ENCODE measurements around the gene HCN3. TPM values are rescaled to one million over a fixed set of nuclear protein-coding genes. Genes with fewer than 3 reads are reported as not detected.

Gene HCN3
- total and polyA plus RNA-seq, 8 donors = 0.46 to 13.6 (median 1.9) TPM

GRCh38 chr1:155284476-155284875 is 7.2 kb downstream of the HCN3 start:
- no peak for TF ChIP-seq POLR2AphosphoS5 (IDR thresholded peaks at IDR 0.05)
- TF ChIP-seq POLR2A (IDR thresholded peaks at IDR 0.05) = no peak
- TF ChIP-seq CTCF (IDR thresholded peaks at IDR 0.05) = no peak
- no peak for TF ChIP-seq EP300 (IDR thresholded peaks at IDR 0.05)
- Histone ChIP-seq H3K4me1 (no peaks in the 10 kb centered on the region), H3K36me3 (peaks cover 0 to 29% (median 10%) of the 10 kb centered on the region in 4 donors), H3K4me3 (no peak overlapping the region), H3K27me3 (no peaks in the 10 kb centered on the region), H3K27ac (no peak overlapping the region), H3K9me3 (no peaks in the 10 kb centered on the region)
- DNase-seq = no peak
- intact Hi-C loops (cut with DNase I; ENCODE audit: low total_unique reads) = no loop called here
- 87 to 96% (median 93%) methylated on average over 12 of the region's 12 CpGs for WGBS, 5 donors

- Histone ChIP-seq H3K4me3 (no peak overlapping the region), H3K9me3 (no peaks in the 10 kb centered on the region), H3K27me3 (no peaks in the 10 kb centered on the region), H3K27ac (no peak overlapping the region), H3K36me3 (peaks cover 0 to 29% (median 10%) of the 10 kb centered on the region in 4 donors), H3K4me1 (no peaks in the 10 kb centered on the region)
- TF ChIP-seq CTCF (IDR thresholded peaks at IDR 0.05) = no peak
- no peak for TF ChIP-seq EP300 (IDR thresholded peaks at IDR 0.05)
- TF ChIP-seq POLR2AphosphoS5 (IDR thresholded peaks at IDR 0.05) = no peak
- no peak for TF ChIP-seq POLR2A (IDR thresholded peaks at IDR 0.05)
- no peak for DNase-seq
- intact Hi-C loops (cut with DNase I; ENCODE audit: low total_unique reads) = no loop called here
- WGBS, 5 donors = 90 to 94% (median 92%) methylated on average over 14 of the region's 14 CpGs
These were observed 7.8 kb downstream of the HCN3 start for GRCh38 chr1:155285063-155285462.

- Histone ChIP-seq H3K27me3 (no peaks in the 10 kb centered on the region), H3K27ac (no peak overlapping the region), H3K4me1 (no peaks in the 10 kb centered on the region), H3K4me3 (no peak overlapping the region), H3K9me3 (no peaks in the 10 kb centered on the region), H3K36me3 (peaks cover 0 to 29% (median 10%) of the 10 kb centered on the region in 4 donors)
- TF ChIP-seq CTCF (IDR thresholded peaks at IDR 0.05) = no peak
- no peak for TF ChIP-seq EP300 (IDR thresholded peaks at IDR 0.05)
- no peak for TF ChIP-seq POLR2A (IDR thresholded peaks at IDR 0.05)
- TF ChIP-seq POLR2AphosphoS5 (IDR thresholded peaks at IDR 0.05) = no peak
- no peak for DNase-seq
- WGBS, 5 donors = 90 to 96% (median 94%) methylated on average over 3 to 18 of the region's 18 CpGs
- intact Hi-C loops (cut with DNase I; ENCODE audit: low total_unique reads) = no loop called here
These were observed 8.4 kb downstream of the HCN3 start for GRCh38 chr1:155285631-155286044.

- Histone ChIP-seq H3K4me3 (no peak overlapping the region), H3K4me1 (no peaks in the 10 kb centered on the region), H3K27me3 (peaks cover 0 to under 1% (median 0%) of the 10 kb centered on the region in 3 donors), H3K9me3 (no peaks in the 10 kb centered on the region), H3K36me3 (peaks cover 0 to 29% (median 10%) of the 10 kb centered on the region in 4 donors), H3K27ac (no peak overlapping the region)
- TF ChIP-seq POLR2AphosphoS5 (IDR thresholded peaks at IDR 0.05) (no peak), POLR2A (IDR thresholded peaks at IDR 0.05) (no peak), EP300 (IDR thresholded peaks at IDR 0.05) (no peak), CTCF (IDR thresholded peaks at IDR 0.05) (no peak)
- intact Hi-C loops (cut with DNase I; ENCODE audit: low total_unique reads) = no loop called here
- WGBS, 5 donors = 90 to 100% (median 95%) methylated on average over 2 of the region's 2 CpGs
- no peak for DNase-seq
These were observed 9.3 kb downstream of the HCN3 start for GRCh38 chr1:155286544-155286943.
